RWPE2 (cell line): ENCODE data around the gene PLOD3.

Source experiments
- ATAC-seq: fragments of 200-7000 bp; cut with Tn5 transposase; 3 replicates; pipeline ENCODE4 v1.9.1; 2021; ENCODE audit warnings: low read depth
- DNase-seq: peaks from one replicate; pipeline ENCODE4 v3.0.0-alpha.2; 2020; ENCODE audit warnings: low spot score
- H3K27ac ChIP-seq: fragments of 450-650 bp; 2 replicates; pipeline ENCODE4 v1.5.1; 2017; ENCODE audit warnings: mild to moderate bottlenecking; ENCODE audit not compliant: poor library complexity, severe bottlenecking
- H3K27me3 ChIP-seq: fragments of 250-450 bp; sonication (Bioruptor Pico); 2 replicates; pipeline ENCODE4 v1.5.1; 2021; ENCODE audit warnings: mild to moderate bottlenecking, moderate library complexity; ENCODE audit not compliant: insufficient read depth, poor library complexity, severe bottlenecking
- H3K36me3 ChIP-seq: fragments of 250-450 bp; sonication (Bioruptor Pico); 2 replicates; pipeline ENCODE4 v1.5.1; 2020; ENCODE audit warnings: low read depth, mild to moderate bottlenecking, moderate library complexity
- H3K4me1 ChIP-seq: fragments of 250-450 bp; sonication (Bioruptor Pico); 2 replicates; pipeline ENCODE4 v1.5.1; 2021; ENCODE audit warnings: mild to moderate bottlenecking, moderate library complexity; ENCODE audit not compliant: insufficient read depth, poor library complexity, severe bottlenecking
- H3K4me3 ChIP-seq: fragments of 250-450 bp; sonication (Bioruptor Pico); 2 replicates; pipeline ENCODE4 v1.5.1; 2021; ENCODE audit warnings: mild to moderate bottlenecking, moderate library complexity; ENCODE audit not compliant: severe bottlenecking
- H3K9me3 ChIP-seq: fragments of 250-450 bp; sonication (Bioruptor Pico); 2 replicates; pipeline ENCODE4 v1.5.1; 2021; ENCODE audit warnings: mild to moderate bottlenecking, moderate library complexity; ENCODE audit not compliant: severe bottlenecking
- TF ChIP-seq, protein P1 (sequence below): fragments of 450-650 bp; IDR thresholded peaks from one replicate; pipeline ENCODE4 v1.5.1; 2017; ENCODE audit warnings: mild to moderate bottlenecking, moderate library complexity; ENCODE audit not compliant: poor library complexity, severe bottlenecking

PLOD3 gene

DNA sequence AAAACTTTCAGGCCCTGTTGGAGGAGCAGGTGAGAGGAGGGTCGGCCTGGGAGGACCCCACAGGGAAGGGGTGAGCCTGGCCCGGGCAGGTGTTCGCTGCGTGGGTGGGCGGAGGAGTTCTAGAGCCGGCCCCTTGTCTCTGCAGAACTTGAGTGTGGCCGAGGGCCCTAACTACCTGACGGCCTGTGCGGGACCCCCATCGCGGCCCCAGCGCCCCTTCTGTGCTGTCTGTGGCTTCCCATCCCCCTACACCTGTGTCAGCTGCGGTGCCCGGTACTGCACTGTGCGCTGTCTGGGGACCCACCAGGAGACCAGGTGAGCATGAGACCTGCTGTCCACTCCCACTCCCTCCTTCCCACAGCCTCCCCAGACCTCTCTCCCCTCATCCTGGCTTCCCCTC is 6.1 kb upstream of the PLOD3 start:
- no peak overlapping the region for H3K27ac ChIP-seq
- no peak for ATAC-seq
- TF ChIP-seq, protein P1, sequence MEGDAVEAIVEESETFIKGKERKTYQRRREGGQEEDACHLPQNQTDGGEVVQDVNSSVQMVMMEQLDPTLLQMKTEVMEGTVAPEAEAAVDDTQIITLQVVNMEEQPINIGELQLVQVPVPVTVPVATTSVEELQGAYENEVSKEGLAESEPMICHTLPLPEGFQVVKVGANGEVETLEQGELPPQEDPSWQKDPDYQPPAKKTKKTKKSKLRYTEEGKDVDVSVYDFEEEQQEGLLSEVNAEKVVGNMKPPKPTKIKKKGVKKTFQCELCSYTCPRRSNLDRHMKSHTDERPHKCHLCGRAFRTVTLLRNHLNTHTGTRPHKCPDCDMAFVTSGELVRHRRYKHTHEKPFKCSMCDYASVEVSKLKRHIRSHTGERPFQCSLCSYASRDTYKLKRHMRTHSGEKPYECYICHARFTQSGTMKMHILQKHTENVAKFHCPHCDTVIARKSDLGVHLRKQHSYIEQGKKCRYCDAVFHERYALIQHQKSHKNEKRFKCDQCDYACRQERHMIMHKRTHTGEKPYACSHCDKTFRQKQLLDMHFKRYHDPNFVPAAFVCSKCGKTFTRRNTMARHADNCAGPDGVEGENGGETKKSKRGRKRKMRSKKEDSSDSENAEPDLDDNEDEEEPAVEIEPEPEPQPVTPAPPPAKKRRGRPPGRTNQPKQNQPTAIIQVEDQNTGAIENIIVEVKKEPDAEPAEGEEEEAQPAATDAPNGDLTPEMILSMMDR, result no peak

DNA sequence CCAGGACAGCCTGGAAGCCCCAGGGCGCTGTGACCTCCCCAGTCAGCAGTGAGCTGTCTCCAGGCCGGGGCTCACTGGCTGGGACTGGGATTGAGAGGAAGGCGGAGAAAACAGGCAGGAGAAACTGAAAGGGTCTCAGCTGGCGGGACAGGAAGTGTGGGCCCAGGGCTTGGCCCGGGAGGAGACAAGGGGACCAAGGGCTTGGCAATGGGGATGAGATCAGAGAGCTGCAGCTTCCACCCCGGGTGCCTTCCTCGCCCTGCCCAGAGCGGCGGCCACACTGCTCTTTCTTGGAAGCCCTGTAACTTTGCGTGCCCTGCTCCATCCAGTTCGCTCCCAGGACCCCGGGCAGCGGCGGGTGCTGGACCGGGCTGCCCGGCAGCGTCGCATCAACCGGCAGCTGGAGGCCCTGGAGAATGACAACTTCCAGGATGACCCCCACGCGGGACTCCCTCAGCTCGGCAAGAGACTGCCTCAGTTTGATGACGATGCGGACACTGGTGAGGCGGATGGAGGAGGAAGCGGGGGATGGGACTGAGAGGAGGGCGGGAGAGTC is 5.0 kb upstream of the PLOD3 start:
- no peaks in the 10 kb centered on the region for H3K27me3 ChIP-seq
- H3K4me3 ChIP-seq, result no peak overlapping the region
- no peaks in the 10 kb centered on the region for H3K4me1 ChIP-seq
- ATAC-seq, result no peak
- peaks cover 29% of the 10 kb centered on the region for H3K36me3 ChIP-seq
- H3K27ac ChIP-seq, result no peak overlapping the region
- TF ChIP-seq, protein P1, result no peak
- no peaks in the 10 kb centered on the region for H3K9me3 ChIP-seq
- peak; percentile 42 for DNase-seq

More for the DNA sequence above, 6.1 kb upstream of the PLOD3 start:
- Histone ChIP-seq H3K27me3 (no peaks in the 10 kb centered on the region), H3K4me3 (no peak overlapping the region), H3K4me1 (no peaks in the 10 kb centered on the region), H3K9me3 (no peaks in the 10 kb centered on the region), H3K36me3 (peaks cover 35% of the 10 kb centered on the region)
- peak; percentile 52 for DNase-seq

DNA sequence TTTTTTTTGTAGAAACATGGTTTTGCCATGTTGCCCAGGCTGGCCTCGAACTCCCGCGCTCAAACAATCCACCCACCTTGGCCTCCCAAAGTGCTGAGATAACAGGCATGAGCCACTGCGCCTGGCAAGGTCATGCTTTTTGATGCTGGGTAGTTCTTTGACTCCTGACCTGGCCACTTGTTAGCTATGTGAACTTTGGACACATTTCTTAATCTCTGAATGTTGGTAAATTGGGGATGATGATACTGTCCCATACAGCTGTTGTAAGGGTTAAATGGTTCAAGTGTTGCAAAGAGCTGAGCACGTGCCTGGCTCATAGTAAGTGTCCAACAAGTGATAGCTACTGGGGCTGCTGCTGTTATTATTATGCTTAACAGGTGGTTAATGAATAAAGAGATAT is 2.9 kb upstream of the PLOD3 start:
- Histone ChIP-seq H3K4me3 (no peak overlapping the region), H3K27me3 (no peaks in the 10 kb centered on the region), H3K27ac (no peak overlapping the region), H3K36me3 (peaks cover 34% of the 10 kb centered on the region), H3K9me3 (no peaks in the 10 kb centered on the region), H3K4me1 (no peaks in the 10 kb centered on the region)
- TF ChIP-seq, protein P1, result no peak
- ATAC-seq (no peak), DNase-seq (no peak)

DNA sequence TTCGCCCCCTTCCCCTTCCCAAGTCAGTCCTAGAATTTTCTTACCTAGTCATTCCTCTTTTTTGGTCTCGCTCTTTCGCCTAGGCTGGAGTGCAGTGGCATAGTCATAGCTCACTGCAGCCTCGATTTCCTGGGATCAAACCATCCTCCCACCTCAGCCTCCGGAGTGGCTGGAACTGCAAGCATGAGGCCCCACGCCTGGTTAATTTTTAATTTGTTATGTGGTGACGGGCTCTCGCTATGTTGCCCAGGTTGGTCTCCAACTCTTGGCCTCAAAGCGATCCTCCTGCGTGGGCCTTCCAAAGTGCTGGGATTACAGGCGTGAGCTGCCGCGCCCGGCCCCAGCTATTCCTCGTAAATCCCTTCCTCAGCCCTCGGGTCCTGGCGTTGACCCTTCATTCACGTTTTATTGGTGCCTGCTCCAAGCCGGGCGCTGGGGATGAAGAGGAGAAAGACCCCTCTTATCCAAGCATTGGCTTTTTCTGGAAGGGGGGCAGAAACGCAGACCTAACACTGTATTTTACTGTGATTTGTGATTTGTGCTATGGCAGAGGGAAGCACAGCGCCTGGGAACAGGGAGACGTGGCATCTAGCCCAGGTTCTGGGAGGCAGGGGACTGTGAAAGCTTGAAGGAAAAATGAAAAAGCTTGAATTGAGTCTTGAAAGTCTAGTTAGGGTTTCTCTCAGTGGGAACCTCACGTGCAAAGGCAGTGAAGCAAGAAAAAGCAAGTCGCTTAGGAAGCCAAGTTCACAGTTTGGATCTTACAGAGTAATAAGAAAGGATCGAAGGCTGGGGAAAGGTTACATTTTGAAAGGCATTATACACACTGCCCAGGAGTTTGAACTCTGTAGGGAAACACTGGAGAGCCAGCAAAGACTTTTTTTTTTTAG is 1.1 kb upstream of the PLOD3 start:
- Histone ChIP-seq H3K4me1 (no peaks in the 10 kb centered on the region), H3K36me3 (peaks cover 33% of the 10 kb centered on the region), H3K27ac (peak overlapping the region; percentile 79), H3K27me3 (no peaks in the 10 kb centered on the region), H3K4me3 (peak overlapping the region; percentile 50), H3K9me3 (no peaks in the 10 kb centered on the region)
- TF ChIP-seq, protein P1, result no peak
- ATAC-seq, result 0 out of 3 replicates have a peak, but pooled peaks have one; percentile 2
- no peak for DNase-seq

DNA sequence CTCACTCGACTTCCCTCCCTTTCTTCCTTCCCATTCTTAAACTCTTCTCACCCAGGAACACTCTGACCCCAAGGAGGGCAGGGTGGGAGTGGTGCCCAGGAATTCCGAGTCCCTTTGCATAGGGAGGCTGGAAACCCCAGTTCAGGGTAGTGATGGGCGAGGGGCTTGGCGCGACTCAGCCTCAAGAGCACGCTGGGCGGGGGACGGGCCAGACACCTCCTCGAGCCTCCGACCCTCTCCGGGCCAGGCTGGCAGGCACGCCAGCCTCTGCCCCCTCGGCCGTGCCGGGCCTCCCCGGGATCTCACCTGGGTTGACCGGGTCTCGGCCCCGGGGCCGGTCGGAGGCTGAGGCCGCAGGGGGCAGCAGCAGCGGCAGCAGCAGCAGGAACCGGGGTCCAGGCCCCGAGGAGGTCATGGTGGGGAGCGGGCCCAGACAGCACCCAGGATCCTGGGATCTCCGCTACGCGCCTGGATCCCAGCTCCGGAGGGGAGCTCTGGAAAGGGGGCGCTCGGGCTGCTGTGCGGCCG is 457 bp downstream of the PLOD3 start:
- DNase-seq (no peak), ATAC-seq (peak; percentile 5)
- Histone ChIP-seq H3K36me3 (peaks cover 28% of the 10 kb centered on the region), H3K4me3 (peak overlapping the region; percentile 50), H3K27me3 (no peaks in the 10 kb centered on the region), H3K27ac (peak overlapping the region; percentile 79), H3K4me1 (no peaks in the 10 kb centered on the region), H3K9me3 (no peaks in the 10 kb centered on the region)
- TF ChIP-seq, protein P1, result no peak
